NCI-H2029 (cell line): ENCODE data around the gene SUN2.

ENCODE experiments used
- DNase-seq: peaks from one replicate; lab custom pipeline; 2025; lab: John Stamatoyannopoulos, UW

The SUN2 gene

GRCh38 chr22:38716271-38716670, 39.5 kb downstream of the SUN2 start:
- DNase-seq = no peak

- no peak for DNase-seq
Observed at GRCh38 chr22:38715852-38716251, 39.9 kb downstream of the SUN2 start.

GRCh38 chr22:38715176-38715764, 40.5 kb downstream of the SUN2 start:
- DNase-seq = peak; percentile 68

- no peak for DNase-seq
Observed at GRCh38 chr22:38713921-38714320, 41.9 kb downstream of the SUN2 start.

GRCh38 chr22:38712486-38713207, 43.2 kb downstream of the SUN2 start:
- DNase-seq = no peak

- DNase-seq = no peak
Observed at GRCh38 chr22:38710866-38711265, 44.9 kb downstream of the SUN2 start.

GRCh38 chr22:38710351-38710750, 45.4 kb downstream of the SUN2 start:
- no peak for DNase-seq

GRCh38 chr22:38709306-38709705, 46.5 kb downstream of the SUN2 start:
- no peak for DNase-seq

GRCh38 chr22:38707984-38708383, 47.8 kb downstream of the SUN2 start:
- no peak for DNase-seq

- no peak for DNase-seq
Observed at GRCh38 chr22:38707346-38707745, 48.5 kb downstream of the SUN2 start.

GRCh38 chr22:38706901-38707195, 49.0 kb downstream of the SUN2 start:
- DNase-seq = no peak

- DNase-seq = no peak
Observed at GRCh38 chr22:38706101-38706900, 49.5 kb downstream of the SUN2 start.

GRCh38 chr22:38705235-38706100, 50.3 kb downstream of the SUN2 start, which contains the start of gene GTPBP1:
TSS of gene GTPBP1 (plus strand) at chr22:38705944. CDS start at chr22:38705956, 12 bp downstream.
- DNase-seq = peak; percentile 100

- DNase-seq = no peak
Observed at GRCh38 chr22:38704654-38705234, 51.1 kb downstream of the SUN2 start.

GRCh38 chr22:38700789-38701628, 54.8 kb downstream of the SUN2 start, which contains the start of gene JOSD1:
TSS of gene JOSD1 (minus strand) at chr22:38700943. CDS start at chr22:38699987, 956 bp downstream.
- peak; percentile 81 for DNase-seq

- DNase-seq = no peak
Observed at GRCh38 chr22:38700270-38700788, 55.5 kb downstream of the SUN2 start.

GRCh38 chr22:38699784-38700183, 56.0 kb downstream of the SUN2 start:
- no peak for DNase-seq

- no peak for DNase-seq
Observed at GRCh38 chr22:38699143-38699542, 56.7 kb downstream of the SUN2 start.

- DNase-seq = no peak
Observed at GRCh38 chr22:38698407-38699094, 57.2 kb downstream of the SUN2 start.
